Measurements from ENCODE around the gene CFAP410.

GRCh38 chr21:44331209-44331608 is 8.0 kb downstream of the CFAP410 start:
- TF ChIP-seq CTCF (IDR thresholded peaks at IDR 0.05) (no peak), EZH2 (IDR thresholded peaks at IDR 0.05; ENCODE audit: borderline replicate concordance, insufficient read depth, low read depth, low read length, poor library complexity, severe bottlenecking) (no peak)

Measured in B cell (primary cell).